ENCODE measurements around the gene FHOD3. TPM values are rescaled to one million over a fixed set of nuclear protein-coding genes. Genes with fewer than 3 reads are reported as not detected.

The FHOD3 gene
- total RNA-seq, 4 donors from 2014 or later = 24.1 to 51.4 (median 33.8) TPM

GRCh38 chr18:36828630-36829361, 531.3 kb downstream of the FHOD3 start, which contains the start of the genes KIAA1328 and TPGS2:
KIAA1328 (plus strand) TSS chr18:36829127; CDS start chr18:36829139, 12 bp downstream.
TPGS2 (minus strand) TSS chr18:36829002; CDS start chr18:36828767, 235 bp downstream.
- Histone ChIP-seq H3K9me3 (no peaks in the 10 kb centered on the region), H3K4me3 (peak within 1 kb of the TSS; percentile 69 to 85 (median 78)), H3K4me1 (peaks cover 15 to 30% (median 24%) of the 10 kb centered on the region in 4 donors), H3K27ac (replicated peaks in 1 of 4) (peak within 1 kb of the TSS; percentile 80 to 88 (median 84)), H3K27me3 (no peaks in the 10 kb centered on the region), H3K36me3 (no peaks in the 10 kb centered on the region)
- TF ChIP-seq POLR2AphosphoS5 (IDR thresholded peaks at IDR 0.05) (peak; percentile 32 to 70), EP300 (IDR thresholded peaks at IDR 0.05) (no peak), POLR2A (IDR thresholded peaks at IDR 0.05; ENCODE audit: low read depth) (peak; percentile 9), CTCF (IDR thresholded peaks at IDR 0.05) (peak in 2 of 3 experiments; percentile 38 to 51)
- peak; percentile 95 for DNase-seq (ENCODE audit: extremely low spot score)
- intact Hi-C loops (cut with DNase I) = no loop called here
- WGBS = 0% methylated on average over 17 of the region's 83 CpGs

Other genes with a start within 250 kb of the FHOD3 start
- gene RPRD1A, start 230.2 kb upstream of the FHOD3 start, total RNA-seq = 10 to 100 TPM; 62.9 to 86.8 (median 77.2) TPM
- 10 to 100 TPM; 26.6 to 39.1 (median 33.5) TPM for gene SLC39A6, start 168.4 kb upstream of the FHOD3 start, total RNA-seq
- gene ELP2, start 167.8 kb upstream of the FHOD3 start, total RNA-seq = 10 to 100 TPM; 43.4 to 63.1 (median 48.2) TPM
- gene MOCOS, start 110.2 kb upstream of the FHOD3 start, total RNA-seq = 1 to 10 TPM in 3 of 4 donors, under 1 TPM in 1; 0.98 to 1.7 (median 1.4) TPM

All from esophagus muscularis mucosa (tissue), 4 donors.